HG03103 (cell line): Measurements from ENCODE around the gene SPRYD4.

Experiments used
- ATAC-seq: cut with Tn5 transposase; IDR thresholded peaks from one replicate; pipeline ENCODE4 v1.9.1; 2021; ENCODE audit warnings: low read depth; ENCODE audit not compliant: unreplicated experiment

Gene SPRYD4

GRCh38 chr12:56520048-56520447 is 51.7 kb downstream of the SPRYD4 start:
- no peak for ATAC-seq

GRCh38 chr12:56520506-56520905 is 52.1 kb downstream of the SPRYD4 start:
- ATAC-seq: no peak

GRCh38 chr12:56521209-56521589 is 52.8 kb downstream of the SPRYD4 start:
- ATAC-seq: no peak

- ATAC-seq: no peak
Observed at GRCh38 chr12:56521590-56522371, 53.4 kb downstream of the SPRYD4 start, which contains the start of gene RBMS2. TSS of gene RBMS2 (plus strand) at chr12:56521820. CDS start at chr12:56522024, 204 bp downstream.

GRCh38 chr12:56522411-56523193 is 54.2 kb downstream of the SPRYD4 start:
- ATAC-seq: no peak

- ATAC-seq: no peak
Observed at GRCh38 chr12:56528846-56529245, 60.5 kb downstream of the SPRYD4 start.
